Erythroblast (primary cell): ENCODE data around the gene CNGA3.

Experiments used
- GATA1 ChIP-seq: IDR thresholded peaks from 2 replicates; pipeline ENCODE4 v1.6.1; 2011; ENCODE audit warnings: low read depth, mild to moderate bottlenecking, control low read depth, low read length, moderate library complexity
- POLR2A ChIP-seq: IDR thresholded peaks from 2 replicates; pipeline ENCODE4 v1.6.1; 2011; ENCODE audit warnings: mild to moderate bottlenecking, low read length

DNA sequence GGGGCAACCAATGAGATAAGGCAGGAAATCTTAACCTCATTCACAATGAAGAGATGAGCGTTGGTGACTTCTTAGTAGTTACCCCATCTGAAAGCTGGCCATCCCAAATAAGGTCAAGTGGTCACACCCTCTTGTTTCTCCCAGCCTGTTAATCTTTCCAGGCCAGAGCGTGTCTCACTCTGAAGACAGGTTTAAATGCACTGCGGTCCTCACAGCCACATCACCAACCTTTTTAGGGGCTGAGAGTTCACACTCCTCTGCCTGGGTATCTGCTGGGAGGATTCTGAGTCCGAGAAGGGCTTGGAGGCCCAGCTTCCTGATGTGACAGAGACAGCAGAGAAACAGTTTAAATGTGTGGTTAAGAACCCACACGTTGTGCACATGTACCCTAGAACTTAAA, 13.3 kb upstream of the CNGA3 start:
- TF ChIP-seq POLR2A (no peak), GATA1 (no peak)
